SU-DHL-6 (cell line): Measurements from ENCODE around the gene FRMPD1.

Experiments used
- H2AFZ ChIP-seq: fragments of 200-600 bp; sonication (generic); 2 replicates; pipeline ENCODE4 v1.6.1; 2014; ENCODE audit warnings: low read depth, mild to moderate bottlenecking, moderate library complexity, mixed read lengths, antibody characterized with exemption, low read length; ENCODE audit not compliant: severe bottlenecking
- H3F3A ChIP-seq: fragments of 200-600 bp; shearing (Covaris generic); 2 replicates; pipeline ENCODE4 v1.6.0; 2016; ENCODE audit warnings: antibody characterized with exemption, mild to moderate bottlenecking; ENCODE audit not compliant: insufficient read depth
- H3K27ac ChIP-seq: fragments of 200-600 bp; sonication (generic); 2 replicates; pipeline ENCODE4 v1.5.1; 2016; ENCODE audit warnings: low read depth, mild to moderate bottlenecking, low read length, moderate library complexity, mixed read lengths
- H3K27me3 ChIP-seq: fragments of 200-600 bp; sonication (generic), shearing (Covaris generic); 2 replicates; pipeline ENCODE4 v1.6.0; 2014; ENCODE audit warnings: mild to moderate bottlenecking, low read length
- H3K36me3 ChIP-seq: fragments of 200-600 bp; sonication (generic); 2 replicates; pipeline ENCODE4 v1.6.1; 2014; ENCODE audit warnings: mild to moderate bottlenecking, low read length, mixed read lengths
- H3K4me2 ChIP-seq: fragments of 300-600, 200-600 bp; shearing (Covaris generic), sonication (generic); 2 replicates; pipeline ENCODE4 v1.6.0; 2014; ENCODE audit warnings: low read length, low read depth, mild to moderate bottlenecking; ENCODE audit not compliant: poor library complexity, severe bottlenecking
- H3K4me3 ChIP-seq: fragments of 200-600 bp; sonication (generic); 2 replicates; pipeline ENCODE4 v1.5.1; 2014; ENCODE audit warnings: antibody characterized with exemption, low read length, mild to moderate bottlenecking, mixed read lengths; ENCODE audit not compliant: insufficient read depth, poor library complexity, severe bottlenecking
- H3K79me2 ChIP-seq: fragments of 200-600 bp; sonication (generic); 2 replicates; pipeline ENCODE4 v1.6.1; 2014; ENCODE audit warnings: mild to moderate bottlenecking, low read length, moderate library complexity; ENCODE audit not compliant: insufficient read depth
- H3K9ac ChIP-seq: fragments of 200-600 bp; sonication (generic); 2 replicates; pipeline ENCODE4 v1.7.0; 2014; ENCODE audit warnings: mild to moderate bottlenecking, low read length
- H3K9me2 ChIP-seq: fragments of 200-600 bp; sonication (generic); replicated peaks from 2 replicates; pipeline ENCODE4 v1.6.1; 2014; ENCODE audit warnings: low read length; ENCODE audit not compliant: insufficient read depth
- H3K9me3 ChIP-seq: fragments of 200-600 bp; sonication (generic); 2 replicates; pipeline ENCODE4 v1.6.1; 2014; ENCODE audit warnings: low read length, mixed read lengths; ENCODE audit not compliant: insufficient read depth
- H4K20me1 ChIP-seq: fragments of 200-600 bp; sonication (generic); 2 replicates; pipeline ENCODE4 v1.6.1; 2014; ENCODE audit warnings: low read depth, mild to moderate bottlenecking, antibody characterized with exemption, low read length, moderate library complexity, mixed read lengths
- EZH2phosphoT487 ChIP-seq: fragments of 200-600 bp; sonication (generic), shearing (Covaris generic); conservative IDR thresholded peaks from 2 replicates; pipeline ENCODE4 v1.6.1; 2018; ENCODE audit warnings: mild to moderate bottlenecking, antibody characterized with exemption, low read length, moderate library complexity, mixed read lengths
- TF ChIP-seq, protein P1 (sequence below): fragments of 200-600 bp; sonication (generic); IDR thresholded peaks from one replicate; pipeline ENCODE4 v1.5.1; 2017; ENCODE audit warnings: antibody characterized with exemption, mild to moderate bottlenecking, low read length, moderate library complexity; ENCODE audit not compliant: insufficient read depth, poor library complexity, severe bottlenecking

The FRMPD1 gene

GRCh38 chr9:37753489-37754190, 102.9 kb downstream of the FRMPD1 start, which contains the start of gene TRMT10B:
TRMT10B (plus strand) TSS chr9:37753805; CDS start chr9:37761932, 8,127 bp downstream.
- Histone ChIP-seq H3F3A (no peaks in the 10 kb centered on the region; the same call in 1 of the 2 replicates), H3K4me2 (peak within 1 kb of the TSS; percentile 70), H2AFZ (peak within 1 kb of the TSS; percentile 90), H3K9ac (peak within 1 kb of the TSS; percentile 78), H3K27ac (0 out of 2 replicates have a peak within 1 kb of the TSS, but pooled peaks have one; percentile 9), H3K27me3 (no peaks in the 10 kb centered on the region), H3K4me3 (peak within 1 kb of the TSS; percentile 82), H3K79me2 (no peaks in the 10 kb centered on the region; the same call in 1 of the 2 replicates), H3K9me2 (no peaks in the 10 kb centered on the region), H3K9me3 (no peaks in the 10 kb centered on the region), H4K20me1 (no peaks in the 10 kb centered on the region), H3K36me3 (no peaks in the 10 kb centered on the region)
- TF ChIP-seq EZH2phosphoT487, result no peak

GRCh38 chr9:37758747-37759146, 108.0 kb downstream of the FRMPD1 start:
- no peak overlapping the region for H3K4me3 ChIP-seq

GRCh38 chr9:37760416-37761161, 109.8 kb downstream of the FRMPD1 start:
- Histone ChIP-seq H3K9ac (no peak overlapping the region), H3K9me2 (no peaks in the 10 kb centered on the region), H4K20me1 (no peaks in the 10 kb centered on the region), H3K27ac (no peak overlapping the region), H3K4me2 (no peak overlapping the region), H3K79me2 (no peaks in the 10 kb centered on the region), H2AFZ (no peak overlapping the region), H3K36me3 (no peaks in the 10 kb centered on the region), H3F3A (no peaks in the 10 kb centered on the region; the same call in 1 of the 2 replicates), H3K4me3 (no peak overlapping the region), H3K27me3 (no peaks in the 10 kb centered on the region), H3K9me3 (no peaks in the 10 kb centered on the region)
- TF ChIP-seq EZH2phosphoT487, result no peak
- TF ChIP-seq, protein P1, sequence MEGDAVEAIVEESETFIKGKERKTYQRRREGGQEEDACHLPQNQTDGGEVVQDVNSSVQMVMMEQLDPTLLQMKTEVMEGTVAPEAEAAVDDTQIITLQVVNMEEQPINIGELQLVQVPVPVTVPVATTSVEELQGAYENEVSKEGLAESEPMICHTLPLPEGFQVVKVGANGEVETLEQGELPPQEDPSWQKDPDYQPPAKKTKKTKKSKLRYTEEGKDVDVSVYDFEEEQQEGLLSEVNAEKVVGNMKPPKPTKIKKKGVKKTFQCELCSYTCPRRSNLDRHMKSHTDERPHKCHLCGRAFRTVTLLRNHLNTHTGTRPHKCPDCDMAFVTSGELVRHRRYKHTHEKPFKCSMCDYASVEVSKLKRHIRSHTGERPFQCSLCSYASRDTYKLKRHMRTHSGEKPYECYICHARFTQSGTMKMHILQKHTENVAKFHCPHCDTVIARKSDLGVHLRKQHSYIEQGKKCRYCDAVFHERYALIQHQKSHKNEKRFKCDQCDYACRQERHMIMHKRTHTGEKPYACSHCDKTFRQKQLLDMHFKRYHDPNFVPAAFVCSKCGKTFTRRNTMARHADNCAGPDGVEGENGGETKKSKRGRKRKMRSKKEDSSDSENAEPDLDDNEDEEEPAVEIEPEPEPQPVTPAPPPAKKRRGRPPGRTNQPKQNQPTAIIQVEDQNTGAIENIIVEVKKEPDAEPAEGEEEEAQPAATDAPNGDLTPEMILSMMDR, result no peak

More at GRCh38 chr9:37758747-37759146, 108.0 kb downstream of the FRMPD1 start:
- Histone ChIP-seq H3K4me2 (no peak overlapping the region), H3K9ac (no peak overlapping the region), H3F3A (no peaks in the 10 kb centered on the region; the same call in 1 of the 2 replicates), H3K79me2 (no peaks in the 10 kb centered on the region; the same call in 1 of the 2 replicates), H2AFZ (no peak overlapping the region), H3K36me3 (no peaks in the 10 kb centered on the region), H3K9me2 (no peaks in the 10 kb centered on the region), H3K27ac (no peak overlapping the region), H4K20me1 (no peaks in the 10 kb centered on the region), H3K9me3 (no peaks in the 10 kb centered on the region), H3K27me3 (no peaks in the 10 kb centered on the region)
- TF ChIP-seq EZH2phosphoT487, result no peak
- TF ChIP-seq, protein P1, result no peak
